Osteocyte (in vitro differentiated cells): Measurements from ENCODE around the gene OPN4. TPM values are rescaled to one million over a fixed set of nuclear protein-coding genes. Genes with fewer than 3 reads are reported as not detected.

Source experiments
- DNase-seq: peaks from one replicate; pipeline ENCODE4 v3.0.0; 2021; ENCODE audit warnings: mixed read lengths; ENCODE audit not compliant: unreplicated experiment; ENCODE audit errors: extremely low spot score
- H3K27ac Mint-ChIP-seq: one replicate; pipeline ENCODE4 v1.8.0; 2021; ENCODE audit warnings: mild to moderate bottlenecking, mixed read lengths; ENCODE audit not compliant: unreplicated experiment
- H3K27me3 Mint-ChIP-seq: one replicate; pipeline ENCODE4 v1.8.0; 2021; ENCODE audit warnings: mixed read lengths; ENCODE audit not compliant: unreplicated experiment
- H3K36me3 Mint-ChIP-seq: one replicate; pipeline ENCODE4 v1.8.0; 2021; ENCODE audit warnings: mixed read lengths; ENCODE audit not compliant: unreplicated experiment
- H3K4me1 Mint-ChIP-seq: one replicate; pipeline ENCODE4 v1.8.0; 2021; ENCODE audit warnings: mixed read lengths; ENCODE audit not compliant: unreplicated experiment
- H3K4me3 Mint-ChIP-seq: one replicate; pipeline ENCODE4 v1.8.0; 2021; ENCODE audit warnings: mild to moderate bottlenecking, moderate library complexity, mixed read lengths; ENCODE audit not compliant: unreplicated experiment
- H3K9me3 Mint-ChIP-seq: one replicate; pipeline ENCODE4 v1.8.0; 2021; ENCODE audit warnings: mixed read lengths; ENCODE audit not compliant: unreplicated experiment
- CTCF ChIP-seq: fragments of 200-600 bp; sonication (generic); IDR thresholded peaks from 2 replicates; pipeline ENCODE4 v1.5.0; 2021; ENCODE audit warnings: antibody characterized with exemption, mild to moderate bottlenecking, moderate library complexity
- total RNA-seq: library from RNA; stranded (reverse); gene quantifications from 2 replicates; pipeline ENCODE4 v1.2.1, GENCODE V29; 2021

OPN4 gene
- total RNA-seq, 1 donor from 2014 or later, result not detected

GRCh38 chr10:86706401-86706841 is 52.1 kb downstream of the OPN4 start:
- Mint-ChIP-seq H3K9me3 (no peaks in the 10 kb centered on the region), H3K4me1 (peaks cover 9% of the 10 kb centered on the region), H3K36me3 (no peaks in the 10 kb centered on the region), H3K27me3 (no peaks in the 10 kb centered on the region), H3K27ac (no peak overlapping the region), H3K4me3 (no peak overlapping the region)
- DNase-seq, result no peak
- no peak for TF ChIP-seq CTCF

GRCh38 chr10:86706977-86707376 is 52.6 kb downstream of the OPN4 start:
- no peak for TF ChIP-seq CTCF
- no peak for DNase-seq
- no peaks in the 10 kb centered on the region for H3K27me3 Mint-ChIP-seq
- H3K4me3 Mint-ChIP-seq, result no peak overlapping the region
- H3K27ac Mint-ChIP-seq, result no peak overlapping the region
- H3K9me3 Mint-ChIP-seq, result no peaks in the 10 kb centered on the region
- peaks cover 9% of the 10 kb centered on the region for H3K4me1 Mint-ChIP-seq
- H3K36me3 Mint-ChIP-seq, result no peaks in the 10 kb centered on the region

GRCh38 chr10:86707505-86707904 is 53.2 kb downstream of the OPN4 start:
- Mint-ChIP-seq H3K4me3 (no peak overlapping the region), H3K27me3 (no peaks in the 10 kb centered on the region), H3K36me3 (no peaks in the 10 kb centered on the region), H3K9me3 (no peaks in the 10 kb centered on the region), H3K27ac (no peak overlapping the region), H3K4me1 (peaks cover 12% of the 10 kb centered on the region)
- DNase-seq, result no peak
- no peak for TF ChIP-seq CTCF

- no peak for DNase-seq
- H3K27ac Mint-ChIP-seq, result no peak overlapping the region
- no peaks in the 10 kb centered on the region for H3K36me3 Mint-ChIP-seq
Measured at GRCh38 chr10:86708068-86708782, 53.9 kb downstream of the OPN4 start.

More at GRCh38 chr10:86708068-86708782, 53.9 kb downstream of the OPN4 start:
- H3K27me3 Mint-ChIP-seq, result no peaks in the 10 kb centered on the region
- no peak for TF ChIP-seq CTCF
- H3K4me3 Mint-ChIP-seq, result no peak overlapping the region
- peaks cover 12% of the 10 kb centered on the region for H3K4me1 Mint-ChIP-seq
- no peaks in the 10 kb centered on the region for H3K9me3 Mint-ChIP-seq
